CD4-positive, CD25-positive, alpha-beta regulatory T cell (primary cell): Measurements from ENCODE around the gene SEZ6L. TPM values are rescaled to one million over a fixed set of nuclear protein-coding genes. Genes with fewer than 3 reads are reported as not detected.
A peak's percentile ranks its signal among the peaks of the same experiment; 100 is the strongest.

Source experiments
- ATAC-seq, 2 donors: fragments of 150-1000 bp; cut with Tn5 transposase; one replicate each; pipeline ENCODE4 v1.10.0; 2021; ENCODE audit warnings: low read depth in 2 of 2, moderate number of reproducible peaks in 2 of 2, moderate library complexity in 1 of 2
- DNase-seq, 3 donors: peaks; one replicate each; pipeline versions ENCODE4 v3.0.0 to v3.0.0-alpha.2; 2012 to 2022; ENCODE audit warnings: mixed read lengths in 1 of 3
- H3K27ac ChIP-seq: one replicate; pipeline ENCODE4 v1.7.0; 2013; ENCODE audit warnings: mild to moderate bottlenecking, low read length; ENCODE audit not compliant: insufficient read depth, poor library complexity, severe bottlenecking
- H3K27me3 ChIP-seq: one replicate; pipeline ENCODE4 v1.7.0; 2013; ENCODE audit warnings: low read length; ENCODE audit not compliant: control insufficient read depth, insufficient read depth
- H3K36me3 ChIP-seq: one replicate; pipeline ENCODE4 v1.7.0; 2013; ENCODE audit warnings: mild to moderate bottlenecking, low read length, moderate library complexity; ENCODE audit not compliant: control insufficient read depth, insufficient read depth
- H3K4me1 ChIP-seq: 2 replicates; pipeline ENCODE4 v1.7.0; 2013; ENCODE audit warnings: mild to moderate bottlenecking, low read length; ENCODE audit not compliant: insufficient read depth, control insufficient read depth, poor library complexity, severe bottlenecking
- H3K4me3 ChIP-seq: one replicate; pipeline ENCODE4 v1.7.0; 2013; ENCODE audit warnings: low read depth, mild to moderate bottlenecking, low read length, moderate library complexity
- H3K9me3 ChIP-seq, 2 experiments: 1 replicate in 1 of 2; 2 replicates in 1 of 2; pipeline ENCODE4 v1.7.0; 2013; ENCODE audit warnings: low read length in 2 of 2, mild to moderate bottlenecking in 1 of 2, moderate library complexity in 1 of 2; ENCODE audit not compliant: control insufficient read depth in 2 of 2
- H3K27ac Mint-ChIP-seq, 3 donors: one replicate each; pipeline ENCODE4 v1.8.0; 2020 to 2022; ENCODE audit warnings: mild to moderate bottlenecking in 3 of 3, mixed read lengths in 3 of 3, moderate library complexity in 2 of 3
- H3K27me3 Mint-ChIP-seq: one replicate; pipeline ENCODE4 v1.8.0; 2022; ENCODE audit warnings: mild to moderate bottlenecking, mixed read lengths
- H3K36me3 Mint-ChIP-seq: one replicate; pipeline ENCODE4 v1.8.0; 2020; ENCODE audit warnings: mixed read lengths
- H3K4me1 Mint-ChIP-seq, 4 donors: one replicate each; pipeline ENCODE4 v1.8.0; 2020 to 2022; ENCODE audit warnings: mixed read lengths in 4 of 4, mild to moderate bottlenecking in 1 of 4
- H3K4me3 Mint-ChIP-seq, 4 donors: one replicate each; pipeline ENCODE4 v1.8.0; 2020 to 2022; ENCODE audit warnings: mild to moderate bottlenecking in 4 of 4, mixed read lengths in 4 of 4, moderate library complexity in 3 of 4
- H3K9me3 Mint-ChIP-seq, 7 donors: one replicate each; pipeline ENCODE4 v1.8.0; 2020 to 2022; ENCODE audit warnings: mixed read lengths in 7 of 7, mild to moderate bottlenecking in 3 of 7, moderate library complexity in 2 of 7
- polyA plus RNA-seq, 4 donors: library from polyadenylated mRNA; unstranded; fragments of 300-500 nt; fragmentation: Illumina TruSeq; gene quantifications; one replicate each; pipeline ENCODE4 v1.2.3, GENCODE V29; 2021
- total RNA-seq: library from RNA; stranded (reverse); gene quantifications from one replicate; pipeline ENCODE4 v1.2.3, GENCODE V29; 2022

Gene SEZ6L
- total and polyA plus RNA-seq, 5 donors from 2014 or later, result not detected

DNA sequence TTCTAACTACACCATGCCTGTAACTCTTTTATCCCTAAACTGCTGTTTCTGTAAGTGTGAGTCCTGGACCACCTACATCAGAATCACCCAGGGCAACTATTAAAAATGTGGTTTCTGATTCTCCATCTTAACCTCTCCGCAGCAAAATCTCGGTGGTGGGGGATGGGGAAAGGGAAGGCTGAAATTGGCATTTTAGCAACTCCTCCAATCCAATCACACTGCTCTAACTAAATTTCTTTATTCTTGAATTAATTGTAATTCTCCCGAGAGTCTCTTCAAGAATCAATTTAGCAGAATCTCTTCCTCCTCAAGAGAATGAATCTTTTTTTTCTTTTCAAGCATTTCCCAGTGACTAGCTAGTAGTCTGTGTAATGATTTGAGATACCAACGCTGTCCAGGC lies 36.2 kb downstream of the SEZ6L start:
- Mint-ChIP-seq H3K27me3 (peaks cover 14% of the 10 kb centered on the region), H3K27ac (no peak overlapping the region), H3K36me3 (no peaks in the 10 kb centered on the region), H3K4me1 (no peaks in the 10 kb centered on the region), H3K9me3 (peaks cover 0 to 5% (median 1%) of the 10 kb centered on the region in 7 donors), H3K4me3 (no peak overlapping the region)
- no peaks in the 10 kb centered on the region for H3K36me3 ChIP-seq
- no peak overlapping the region for H3K27ac ChIP-seq
- DNase-seq, result no peak
- H3K4me3 ChIP-seq, result no peak overlapping the region
- no peaks in the 10 kb centered on the region for H3K4me1 ChIP-seq
- peaks cover 0 to 2% of the 10 kb centered on the region in 2 experiments for H3K9me3 ChIP-seq
- H3K27me3 ChIP-seq, result peaks cover 2% of the 10 kb centered on the region
- ATAC-seq, result no peak

DNA sequence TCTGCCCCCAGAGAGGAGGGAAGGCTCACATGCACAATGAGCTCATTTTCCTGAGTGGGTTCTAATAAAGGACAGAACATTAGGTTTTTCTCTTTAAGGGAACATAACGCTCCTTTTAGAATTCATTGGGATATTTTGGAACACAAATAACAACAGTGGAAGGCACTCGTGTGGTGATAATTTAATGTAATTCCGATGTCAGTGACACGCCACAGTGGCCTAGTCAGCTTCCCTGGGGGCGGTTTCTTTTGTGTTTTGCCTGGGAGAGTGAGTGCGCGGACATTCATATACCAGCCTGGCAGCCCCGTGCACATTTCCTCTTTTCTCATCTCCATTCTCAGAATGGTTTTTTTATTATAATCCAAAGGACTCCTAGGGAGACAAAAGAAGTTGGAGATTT lies 41.1 kb downstream of the SEZ6L start:
- Mint-ChIP-seq H3K27me3 (peaks cover 20% of the 10 kb centered on the region), H3K36me3 (no peaks in the 10 kb centered on the region), H3K9me3 (peaks cover 0 to 5% (median 1%) of the 10 kb centered on the region in 7 donors), H3K27ac (no peak overlapping the region), H3K4me1 (peaks cover 0 to 4% (median 0%) of the 10 kb centered on the region in 4 donors), H3K4me3 (no peak overlapping the region)
- peaks cover 3% of the 10 kb centered on the region for H3K27me3 ChIP-seq
- DNase-seq (no peak), ATAC-seq (no peak)
- no peaks in the 10 kb centered on the region for H3K36me3 ChIP-seq
- no peaks in the 10 kb centered on the region for H3K4me1 ChIP-seq
- H3K4me3 ChIP-seq, result no peak overlapping the region
- peaks cover 0 to 2% of the 10 kb centered on the region in 2 experiments for H3K9me3 ChIP-seq
- H3K27ac ChIP-seq, result no peak overlapping the region

DNA sequence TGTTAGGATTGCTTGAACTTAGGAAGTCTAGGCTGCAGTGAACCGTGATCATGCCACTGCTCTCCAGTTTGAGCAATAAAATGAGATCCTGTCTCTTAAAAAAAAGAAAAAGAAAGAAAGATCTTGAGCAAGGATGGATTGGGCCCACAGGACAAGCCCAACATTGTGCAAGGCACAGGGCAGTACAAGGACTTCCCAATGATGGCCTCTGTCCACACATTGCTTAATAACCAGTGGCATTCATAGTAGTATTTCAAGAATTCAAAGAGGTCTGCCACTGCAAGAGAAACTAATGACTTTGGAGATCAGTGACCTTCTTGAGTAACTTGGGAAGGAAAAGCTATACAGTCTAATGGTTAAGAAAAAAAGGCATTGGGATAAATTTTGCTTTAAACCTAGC lies 44.6 kb downstream of the SEZ6L start:
- ATAC-seq (no peak), DNase-seq (no peak)
- no peak overlapping the region for H3K27ac ChIP-seq
- H3K9me3 Mint-ChIP-seq, result peaks cover 0 to 5% (median 1%) of the 10 kb centered on the region in 7 donors
- peaks cover 3% of the 10 kb centered on the region for H3K27me3 ChIP-seq
- no peak overlapping the region for H3K4me3 Mint-ChIP-seq
- H3K4me3 ChIP-seq, result no peak overlapping the region
- peaks cover 0 to 4% (median 0%) of the 10 kb centered on the region in 4 donors for H3K4me1 Mint-ChIP-seq
- no peaks in the 10 kb centered on the region for H3K36me3 Mint-ChIP-seq
- H3K36me3 ChIP-seq, result no peaks in the 10 kb centered on the region
- H3K27me3 Mint-ChIP-seq, result peaks cover 9% of the 10 kb centered on the region
- H3K27ac Mint-ChIP-seq, result no peak overlapping the region
- peaks cover 0 to 2% of the 10 kb centered on the region in 2 experiments for H3K9me3 ChIP-seq
- no peaks in the 10 kb centered on the region for H3K4me1 ChIP-seq

DNA sequence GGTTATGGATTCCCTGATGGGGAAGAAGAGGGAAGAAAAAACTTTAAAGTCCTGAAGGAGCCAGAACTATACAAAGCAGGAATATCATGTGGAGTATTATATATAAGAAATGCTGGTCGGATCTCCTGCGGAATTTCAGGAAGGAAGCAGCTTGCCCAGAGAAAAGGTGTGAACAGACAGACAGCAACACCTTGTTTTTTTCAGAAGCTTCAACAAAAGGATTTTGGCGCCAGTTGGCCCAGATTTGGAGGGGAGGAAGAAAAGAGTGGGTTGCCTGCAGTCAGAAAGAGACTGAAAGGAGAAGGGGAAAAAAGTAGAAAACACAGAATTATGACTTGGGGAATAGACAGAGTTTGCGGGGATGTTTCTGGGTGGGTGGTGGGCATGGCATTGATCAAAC lies 45.2 kb downstream of the SEZ6L start:
- H3K4me1 ChIP-seq, result no peaks in the 10 kb centered on the region
- H3K27ac Mint-ChIP-seq, result peak overlapping the region in 1 of 3 donors; percentile 23
- H3K4me3 Mint-ChIP-seq, result no peak overlapping the region
- H3K4me3 ChIP-seq, result no peak overlapping the region
- peaks cover 0 to 4% (median 0%) of the 10 kb centered on the region in 4 donors for H3K4me1 Mint-ChIP-seq
- DNase-seq (no peak), ATAC-seq (no peak)
- H3K27ac ChIP-seq, result no peak overlapping the region
- no peaks in the 10 kb centered on the region for H3K36me3 Mint-ChIP-seq
- peaks cover 13% of the 10 kb centered on the region for H3K27me3 Mint-ChIP-seq
- peaks cover 0 to under 1% of the 10 kb centered on the region in 2 experiments for H3K9me3 ChIP-seq
- peaks cover 0 to 2% (median 0%) of the 10 kb centered on the region in 7 donors for H3K9me3 Mint-ChIP-seq
- peaks cover 3% of the 10 kb centered on the region for H3K27me3 ChIP-seq
- no peaks in the 10 kb centered on the region for H3K36me3 ChIP-seq

DNA sequence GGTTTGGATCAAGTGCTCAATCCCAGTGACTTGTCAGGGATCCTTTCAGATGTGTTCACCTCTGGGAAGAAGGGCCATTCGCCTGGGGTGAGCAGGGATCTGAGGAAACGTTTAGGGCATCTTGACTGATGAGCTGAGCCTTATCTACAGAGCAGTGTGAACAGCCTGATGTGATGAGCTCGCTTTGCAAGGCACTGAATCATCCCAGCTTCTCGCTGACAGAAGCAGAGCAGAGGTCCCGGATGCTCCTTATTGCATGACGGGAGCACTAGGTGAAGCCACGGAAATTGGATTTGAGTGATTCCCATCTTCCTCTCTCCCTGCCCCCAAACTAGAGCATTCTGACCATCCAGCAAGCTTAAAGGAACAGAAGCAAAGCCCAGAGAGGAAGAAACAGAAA lies 46.5 kb downstream of the SEZ6L start:
- DNase-seq (no peak), ATAC-seq (no peak)
- no peaks in the 10 kb centered on the region for H3K36me3 ChIP-seq
- no peak overlapping the region for H3K27ac Mint-ChIP-seq
- H3K9me3 ChIP-seq, result no peaks in the 10 kb centered on the region
- no peak overlapping the region for H3K4me3 ChIP-seq
- peaks cover 2% of the 10 kb centered on the region for H3K27me3 ChIP-seq
- H3K4me1 Mint-ChIP-seq, result peaks cover 0 to 4% (median 0%) of the 10 kb centered on the region in 4 donors
- no peak overlapping the region for H3K27ac ChIP-seq
- H3K4me3 Mint-ChIP-seq, result no peak overlapping the region
- H3K36me3 Mint-ChIP-seq, result no peaks in the 10 kb centered on the region
- H3K9me3 Mint-ChIP-seq, result peaks cover 0 to 1% (median 0%) of the 10 kb centered on the region in 7 donors
- H3K27me3 Mint-ChIP-seq, result peaks cover 16% of the 10 kb centered on the region
- no peaks in the 10 kb centered on the region for H3K4me1 ChIP-seq

DNA sequence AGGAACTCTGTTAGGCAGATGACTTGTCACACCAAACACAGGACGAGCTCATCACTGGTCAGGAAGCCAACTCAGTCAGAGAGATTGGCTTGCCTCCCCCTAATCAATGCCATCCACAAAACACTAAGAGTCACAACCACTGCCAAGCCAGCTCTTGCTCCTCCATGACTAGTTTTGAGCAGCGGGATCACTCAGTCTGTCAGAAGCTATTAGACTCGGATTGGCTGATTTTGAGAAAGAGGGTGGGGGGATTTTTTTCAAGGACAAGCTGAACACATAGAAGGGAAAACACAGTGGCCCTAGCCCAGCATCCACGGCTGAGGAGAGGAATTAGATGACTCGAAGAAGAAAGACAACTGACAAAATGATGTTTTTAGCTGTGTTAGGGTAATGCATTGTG lies 55.9 kb downstream of the SEZ6L start:
- Histone ChIP-seq H3K4me1 (no peaks in the 10 kb centered on the region), H3K27ac (no peak overlapping the region), H3K4me3 (no peak overlapping the region), H3K36me3 (no peaks in the 10 kb centered on the region), H3K27me3 (no peaks in the 10 kb centered on the region), H3K9me3 (no peaks in the 10 kb centered on the region)
- Mint-ChIP-seq H3K27me3 (no peaks in the 10 kb centered on the region), H3K9me3 (peaks cover 0 to 3% (median 0%) of the 10 kb centered on the region in 7 donors), H3K4me1 (no peaks in the 10 kb centered on the region), H3K4me3 (no peak overlapping the region), H3K36me3 (no peaks in the 10 kb centered on the region), H3K27ac (no peak overlapping the region)
- DNase-seq (no peak), ATAC-seq (no peak)

DNA sequence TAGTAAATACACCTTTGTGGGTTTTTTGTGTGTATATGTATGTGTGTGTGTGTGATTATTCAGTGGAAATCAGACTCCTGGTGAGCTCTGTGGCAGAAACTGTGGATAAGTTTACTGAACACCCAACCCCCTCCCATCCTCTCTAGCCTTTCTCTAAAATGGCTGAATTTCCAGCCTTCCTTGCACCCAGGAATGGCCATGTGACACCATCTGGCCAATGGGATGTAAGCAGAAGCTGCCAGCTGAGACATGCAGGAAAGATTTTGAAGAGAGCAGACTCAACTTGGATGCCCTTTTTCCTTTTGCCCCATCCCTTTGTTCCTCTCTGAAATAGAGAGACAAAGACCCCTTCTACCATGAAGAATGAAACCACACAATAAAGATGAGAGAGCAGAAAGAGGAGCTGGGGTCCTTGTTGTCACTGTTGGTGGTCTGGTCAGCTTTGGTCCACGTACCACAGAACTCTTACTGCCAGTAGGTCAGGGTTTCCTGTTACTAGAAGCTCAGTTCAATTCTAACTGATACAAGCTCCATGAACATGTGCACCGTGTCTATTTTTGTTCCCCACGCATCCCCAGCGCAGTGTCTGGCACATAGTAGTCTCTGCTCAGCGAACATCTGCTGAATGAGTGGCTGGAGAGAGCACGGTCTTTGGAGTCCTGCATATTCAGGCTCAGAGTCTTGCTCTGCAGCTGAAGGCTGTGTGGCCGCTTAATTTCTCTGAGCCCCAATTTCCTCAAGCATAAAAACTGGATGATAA lies 57.5 kb downstream of the SEZ6L start:
- Mint-ChIP-seq H3K27ac (no peak overlapping the region), H3K4me1 (no peaks in the 10 kb centered on the region), H3K27me3 (no peaks in the 10 kb centered on the region), H3K36me3 (no peaks in the 10 kb centered on the region), H3K9me3 (peaks cover 0 to 3% (median 0%) of the 10 kb centered on the region in 7 donors), H3K4me3 (no peak overlapping the region)
- Histone ChIP-seq H3K27ac (no peak overlapping the region), H3K36me3 (no peaks in the 10 kb centered on the region), H3K27me3 (no peaks in the 10 kb centered on the region), H3K4me1 (no peaks in the 10 kb centered on the region), H3K9me3 (no peaks in the 10 kb centered on the region), H3K4me3 (no peak overlapping the region)
- DNase-seq, result no peak
- ATAC-seq, result no peak

DNA sequence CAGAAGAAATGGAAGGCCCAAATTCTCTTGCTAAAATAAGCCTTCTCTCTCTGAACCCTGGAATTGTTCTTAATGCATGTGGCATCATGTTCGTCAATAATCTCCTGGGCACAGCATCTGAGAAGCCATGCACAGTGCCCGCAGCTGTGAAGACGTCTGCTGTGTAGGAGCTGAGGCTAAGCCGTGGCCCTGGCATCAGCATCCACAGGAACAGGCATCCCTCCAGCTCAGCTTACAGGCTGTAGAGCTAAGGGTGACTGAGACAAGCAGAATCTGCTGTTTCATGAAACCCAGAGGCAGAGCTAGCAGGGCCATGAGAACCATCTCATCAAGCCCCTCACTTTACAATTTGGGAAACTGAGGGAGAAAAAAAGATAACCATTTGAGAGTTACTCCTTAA lies 60.6 kb downstream of the SEZ6L start:
- Histone ChIP-seq H3K4me1 (no peaks in the 10 kb centered on the region), H3K36me3 (no peaks in the 10 kb centered on the region), H3K27ac (no peak overlapping the region), H3K4me3 (no peak overlapping the region), H3K9me3 (no peaks in the 10 kb centered on the region), H3K27me3 (no peaks in the 10 kb centered on the region)
- DNase-seq, result no peak
- Mint-ChIP-seq H3K9me3 (peaks cover 0 to 4% (median 0%) of the 10 kb centered on the region in 7 donors), H3K4me3 (no peak overlapping the region), H3K27me3 (peaks cover 11% of the 10 kb centered on the region), H3K4me1 (no peaks in the 10 kb centered on the region), H3K27ac (peak overlapping the region in 1 of 3 donors; percentile 20), H3K36me3 (no peaks in the 10 kb centered on the region)
- ATAC-seq, result no peak
